NCI-H345 (cell line): ENCODE data around the gene POU6F2.
"Not testable (repeated sequence)": the region's sequence is repeated elsewhere in the genome, so short reads cannot be mapped to it uniquely, and the experiment has no call there.

Source experiments
- DNase-seq: peaks from one replicate; lab custom pipeline; 2025; lab: John Stamatoyannopoulos, UW

Gene POU6F2

GRCh38 chr7:38977685-38978084 lies at the start of gene POU6F2:
POU6F2 (plus strand) TSS chr7:38977909; CDS start chr7:38977954, 45 bp downstream.
- DNase-seq = no peak

GRCh38 chr7:38928506-38928905 lies 49.2 kb upstream of the POU6F2 start:
- DNase-seq = no peak

GRCh38 chr7:38929460-38930171 lies 48.1 kb upstream of the POU6F2 start:
- no peak for DNase-seq

- DNase-seq = peak; percentile 62
Measured at GRCh38 chr7:38932509-38933168, 45.1 kb upstream of the POU6F2 start.

GRCh38 chr7:38934051-38934450 lies 43.7 kb upstream of the POU6F2 start:
- DNase-seq = no peak

GRCh38 chr7:38934536-38934935 lies 43.2 kb upstream of the POU6F2 start:
- DNase-seq = no peak

GRCh38 chr7:38936641-38937040 lies 41.1 kb upstream of the POU6F2 start:
- DNase-seq = no peak

GRCh38 chr7:38938001-38938485 lies 39.7 kb upstream of the POU6F2 start:
- DNase-seq = no peak

GRCh38 chr7:38938589-38938988 lies 39.1 kb upstream of the POU6F2 start:
- DNase-seq = no peak

GRCh38 chr7:38940774-38941173 lies 36.9 kb upstream of the POU6F2 start:
- DNase-seq = no peak

- DNase-seq = no peak
Measured at GRCh38 chr7:38942431-38943051, 35.2 kb upstream of the POU6F2 start.

GRCh38 chr7:38947541-38947940 lies 30.2 kb upstream of the POU6F2 start:
- DNase-seq = not testable (repeated sequence)

GRCh38 chr7:38950309-38950708 lies 27.4 kb upstream of the POU6F2 start:
- no peak for DNase-seq

- no peak for DNase-seq
Measured at GRCh38 chr7:38951213-38951612, 26.5 kb upstream of the POU6F2 start.

GRCh38 chr7:38953227-38953626 lies 24.5 kb upstream of the POU6F2 start:
- DNase-seq = no peak

GRCh38 chr7:38953971-38954370 lies 23.7 kb upstream of the POU6F2 start:
- DNase-seq = no peak

- DNase-seq = no peak
Measured at GRCh38 chr7:38955892-38956291, 21.8 kb upstream of the POU6F2 start.

- DNase-seq = no peak
Measured at GRCh38 chr7:38962028-38962427, 15.7 kb upstream of the POU6F2 start.

GRCh38 chr7:38964921-38965320 lies 12.8 kb upstream of the POU6F2 start:
- no peak for DNase-seq

GRCh38 chr7:38973760-38974159 lies 3.9 kb upstream of the POU6F2 start:
- no peak for DNase-seq

- DNase-seq = peak; percentile 8
Measured at GRCh38 chr7:38975944-38976392, 1.7 kb upstream of the POU6F2 start.

- DNase-seq = no peak
Measured at GRCh38 chr7:38978491-38978890, 782 bp downstream of the POU6F2 start.

GRCh38 chr7:38992203-38992602 lies 14.5 kb downstream of the POU6F2 start:
- DNase-seq = no peak
